22Rv1 (cell line): ENCODE measurements around the gene PTPN2.

Source experiments
- H3K27ac ChIP-seq: fragments of 450-650 bp; 2 replicates; pipeline ENCODE4 v1.5.1; 2017
- ZFX ChIP-seq: fragments of 450-650 bp; IDR thresholded peaks from 2 replicates; pipeline ENCODE4 v1.6.1; 2017; ENCODE audit warnings: antibody characterized with exemption, borderline replicate concordance
- TF ChIP-seq, protein P1 (sequence below): fragments of 450-650 bp; IDR thresholded peaks from 2 replicates; pipeline ENCODE4 v1.5.1; 2017; ENCODE audit warnings: mild to moderate bottlenecking

Gene PTPN2

DNA sequence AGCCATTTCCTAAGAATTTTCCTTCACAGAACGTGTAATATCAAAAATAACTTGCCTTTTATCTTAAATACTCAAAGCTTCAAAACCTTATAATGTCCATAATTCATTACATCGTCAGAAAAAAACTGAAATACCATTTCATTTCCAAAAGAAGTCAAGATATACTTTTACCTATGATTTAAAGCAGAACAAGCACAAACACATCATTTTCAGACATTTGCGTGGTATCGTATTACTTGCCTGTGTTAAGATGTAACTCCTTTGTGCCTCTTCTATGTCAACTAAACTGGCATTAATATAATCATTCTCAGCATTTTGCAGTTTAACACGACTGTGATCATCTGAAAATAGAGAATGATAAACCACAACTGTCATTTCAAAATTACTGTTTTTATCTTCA lies 47.5 kb downstream of the PTPN2 start:
- no peak for TF ChIP-seq ZFX
- TF ChIP-seq, protein P1, sequence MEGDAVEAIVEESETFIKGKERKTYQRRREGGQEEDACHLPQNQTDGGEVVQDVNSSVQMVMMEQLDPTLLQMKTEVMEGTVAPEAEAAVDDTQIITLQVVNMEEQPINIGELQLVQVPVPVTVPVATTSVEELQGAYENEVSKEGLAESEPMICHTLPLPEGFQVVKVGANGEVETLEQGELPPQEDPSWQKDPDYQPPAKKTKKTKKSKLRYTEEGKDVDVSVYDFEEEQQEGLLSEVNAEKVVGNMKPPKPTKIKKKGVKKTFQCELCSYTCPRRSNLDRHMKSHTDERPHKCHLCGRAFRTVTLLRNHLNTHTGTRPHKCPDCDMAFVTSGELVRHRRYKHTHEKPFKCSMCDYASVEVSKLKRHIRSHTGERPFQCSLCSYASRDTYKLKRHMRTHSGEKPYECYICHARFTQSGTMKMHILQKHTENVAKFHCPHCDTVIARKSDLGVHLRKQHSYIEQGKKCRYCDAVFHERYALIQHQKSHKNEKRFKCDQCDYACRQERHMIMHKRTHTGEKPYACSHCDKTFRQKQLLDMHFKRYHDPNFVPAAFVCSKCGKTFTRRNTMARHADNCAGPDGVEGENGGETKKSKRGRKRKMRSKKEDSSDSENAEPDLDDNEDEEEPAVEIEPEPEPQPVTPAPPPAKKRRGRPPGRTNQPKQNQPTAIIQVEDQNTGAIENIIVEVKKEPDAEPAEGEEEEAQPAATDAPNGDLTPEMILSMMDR, result no peak
- H3K27ac ChIP-seq, result no peak overlapping the region

DNA sequence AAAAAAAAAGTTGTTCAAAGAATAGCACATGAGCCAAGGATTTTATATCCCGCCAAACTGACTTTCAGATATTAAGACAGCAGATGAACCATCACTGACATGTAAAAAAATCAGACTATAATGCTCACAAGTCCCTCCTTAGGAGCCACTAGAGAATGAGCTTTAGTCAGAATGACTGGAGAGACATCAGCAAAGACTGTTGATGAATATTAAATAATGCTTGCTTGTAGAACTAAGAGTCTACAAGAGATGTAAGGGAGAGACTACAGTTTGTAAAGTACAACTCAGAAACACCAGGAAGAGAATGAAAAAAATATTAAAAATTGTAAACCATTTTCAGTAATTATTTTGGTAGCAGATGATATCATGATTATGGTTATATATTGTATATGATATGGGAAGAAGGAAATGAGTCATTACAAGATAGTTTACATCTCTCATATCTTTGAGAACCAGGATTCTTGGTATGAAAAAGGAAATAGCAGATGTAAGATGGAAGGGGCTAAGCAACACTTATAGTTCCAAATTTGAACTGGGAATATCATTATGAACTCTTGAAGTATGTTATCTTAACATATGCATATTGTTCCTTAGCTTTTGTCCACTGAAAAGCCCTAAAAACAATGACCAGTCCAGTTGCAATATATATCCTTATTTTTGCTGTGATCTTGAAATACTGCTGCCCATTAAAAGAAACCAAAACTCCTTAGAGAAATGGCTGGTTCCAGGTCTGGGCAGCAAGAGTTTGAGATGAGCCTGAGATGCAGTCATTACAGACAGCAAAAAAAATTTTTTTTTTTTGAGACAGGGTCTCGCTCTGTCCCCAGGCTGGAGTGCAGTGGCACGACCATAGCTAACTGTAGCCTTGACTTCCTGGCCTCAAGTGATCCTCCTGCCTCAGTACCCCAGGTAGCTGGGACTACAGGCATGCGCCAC lies 55.7 kb downstream of the PTPN2 start:
- H3K27ac ChIP-seq, result no peak overlapping the region
- no peak for TF ChIP-seq ZFX
- TF ChIP-seq, protein P1, result no peak

DNA sequence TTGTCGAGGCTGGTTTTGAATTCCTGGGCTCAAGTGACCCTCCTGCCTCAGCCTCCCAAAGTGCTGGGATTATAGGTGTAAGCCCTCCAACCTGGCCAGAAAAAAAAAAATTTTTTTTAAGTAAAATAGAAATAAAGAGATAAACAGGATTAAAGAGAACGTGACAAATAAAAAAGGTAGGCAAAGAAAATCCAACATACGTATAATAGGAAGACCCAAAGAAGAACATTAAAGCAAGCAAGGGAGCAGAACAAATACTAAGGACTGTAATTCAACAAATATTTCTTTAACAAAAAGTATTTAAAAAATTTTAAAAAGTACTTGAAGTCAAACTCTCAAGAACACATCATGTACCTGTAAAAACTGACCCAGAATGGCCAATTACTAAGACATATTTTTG lies 56.4 kb downstream of the PTPN2 start:
- no peak overlapping the region for H3K27ac ChIP-seq
- TF ChIP-seq, protein P1, result no peak
- TF ChIP-seq ZFX, result no peak

DNA sequence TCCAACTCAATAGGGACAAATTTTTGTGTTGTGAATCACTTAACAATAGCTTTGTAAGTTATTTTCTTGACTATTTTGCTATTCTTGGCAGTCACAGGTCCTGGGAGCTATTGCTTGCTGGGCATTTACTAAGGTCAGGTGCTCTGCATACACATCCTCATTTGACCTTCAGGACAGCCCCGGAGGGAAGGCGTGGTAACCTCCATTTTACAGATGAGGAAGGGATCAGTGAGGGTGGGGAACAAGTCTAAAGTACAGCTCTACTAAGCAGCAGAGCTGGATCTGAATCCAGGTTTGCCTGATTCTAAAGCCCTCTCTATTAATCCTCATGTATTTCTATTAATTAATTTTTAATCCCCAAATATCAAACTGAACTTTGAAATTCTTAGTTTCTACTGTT lies 58.8 kb downstream of the PTPN2 start:
- TF ChIP-seq, protein P1, result no peak
- no peak for TF ChIP-seq ZFX
- no peak overlapping the region for H3K27ac ChIP-seq

DNA sequence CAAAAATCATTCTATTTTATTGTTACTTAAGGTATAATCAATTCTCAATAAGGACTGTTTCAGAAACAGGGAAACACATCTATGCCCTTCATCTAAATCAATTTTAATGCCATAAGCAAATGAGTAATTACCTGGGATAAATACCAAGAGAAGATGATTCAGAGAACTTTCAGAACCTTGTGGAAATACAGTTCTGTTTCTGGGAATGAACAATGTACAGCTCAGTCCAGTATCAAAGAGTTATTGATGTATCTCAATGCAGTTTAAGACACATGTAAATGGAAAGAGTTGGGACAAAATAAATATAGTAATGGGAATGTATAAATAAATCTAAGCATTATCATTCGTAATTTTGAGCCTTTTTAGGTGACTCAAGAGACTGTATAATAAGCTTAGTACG lies 60.1 kb downstream of the PTPN2 start:
- TF ChIP-seq, protein P1, result no peak
- TF ChIP-seq ZFX, result no peak

DNA sequence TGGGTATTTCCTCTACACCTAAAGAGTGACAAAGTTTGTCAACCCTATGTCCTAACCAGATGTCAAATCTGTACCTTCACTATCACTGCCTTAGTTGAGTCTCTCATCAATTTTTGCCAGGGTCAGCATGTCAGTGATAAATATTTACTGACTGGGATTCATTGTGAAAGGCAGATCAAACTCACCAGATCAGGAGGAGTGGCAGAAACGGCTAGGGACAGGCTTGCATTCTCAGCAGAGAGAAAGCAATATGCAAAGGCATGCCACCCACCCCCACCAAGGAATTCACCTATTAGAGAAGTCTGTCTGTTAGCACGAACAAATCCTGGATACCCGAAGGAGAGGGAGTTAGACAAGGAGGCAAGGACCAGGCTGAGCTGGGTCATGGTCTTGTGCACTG lies 62.6 kb downstream of the PTPN2 start:
- no peak overlapping the region for H3K27ac ChIP-seq
- no peak for TF ChIP-seq ZFX
- TF ChIP-seq, protein P1, result no peak

More for the DNA sequence above, 60.1 kb downstream of the PTPN2 start:
- H3K27ac ChIP-seq, result no peak overlapping the region

DNA sequence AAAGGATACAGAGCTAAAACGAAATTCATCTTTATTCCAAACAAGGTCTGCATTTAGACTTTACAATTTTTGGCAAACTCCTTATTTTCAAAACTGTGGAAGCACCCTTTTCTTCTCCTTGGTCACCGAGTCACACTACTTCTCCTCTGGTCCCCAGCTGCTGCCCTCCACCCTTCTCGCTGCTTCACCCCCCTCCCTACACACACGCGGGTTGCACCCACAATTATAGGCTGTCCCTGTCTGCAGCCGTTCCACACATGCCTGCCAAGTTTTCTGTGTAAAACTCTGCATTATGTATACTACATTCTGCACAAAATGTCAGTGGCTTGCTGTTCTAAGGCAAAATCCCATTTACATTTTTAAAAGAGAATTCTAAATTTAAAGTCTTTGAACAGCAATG lies 63.5 kb downstream of the PTPN2 start:
- TF ChIP-seq, protein P1, result no peak
- TF ChIP-seq ZFX, result no peak
- H3K27ac ChIP-seq, result no peak overlapping the region
